ENCODE measurements around the gene KIDINS220.

DNA sequence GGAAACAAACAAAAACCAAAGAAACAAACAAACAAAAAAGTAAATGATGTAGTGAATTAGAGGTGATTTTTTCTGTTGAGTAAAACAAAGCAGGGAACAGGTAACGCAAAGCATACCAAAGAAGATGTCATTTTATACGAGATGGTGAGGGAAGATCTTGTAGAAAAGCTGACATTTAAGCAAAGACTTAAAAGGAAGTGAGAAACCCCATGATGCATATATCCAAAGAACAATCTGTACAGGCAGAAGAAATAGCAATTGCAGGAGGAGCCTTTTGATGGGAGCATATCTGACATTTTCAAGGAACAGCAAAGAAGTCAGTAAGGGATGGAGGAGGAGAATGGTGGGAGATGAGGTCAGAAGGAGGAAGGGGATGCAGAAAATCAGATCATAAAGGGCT, 63.0 kb downstream of the KIDINS220 start:
- TF ChIP-seq, protein P1, sequence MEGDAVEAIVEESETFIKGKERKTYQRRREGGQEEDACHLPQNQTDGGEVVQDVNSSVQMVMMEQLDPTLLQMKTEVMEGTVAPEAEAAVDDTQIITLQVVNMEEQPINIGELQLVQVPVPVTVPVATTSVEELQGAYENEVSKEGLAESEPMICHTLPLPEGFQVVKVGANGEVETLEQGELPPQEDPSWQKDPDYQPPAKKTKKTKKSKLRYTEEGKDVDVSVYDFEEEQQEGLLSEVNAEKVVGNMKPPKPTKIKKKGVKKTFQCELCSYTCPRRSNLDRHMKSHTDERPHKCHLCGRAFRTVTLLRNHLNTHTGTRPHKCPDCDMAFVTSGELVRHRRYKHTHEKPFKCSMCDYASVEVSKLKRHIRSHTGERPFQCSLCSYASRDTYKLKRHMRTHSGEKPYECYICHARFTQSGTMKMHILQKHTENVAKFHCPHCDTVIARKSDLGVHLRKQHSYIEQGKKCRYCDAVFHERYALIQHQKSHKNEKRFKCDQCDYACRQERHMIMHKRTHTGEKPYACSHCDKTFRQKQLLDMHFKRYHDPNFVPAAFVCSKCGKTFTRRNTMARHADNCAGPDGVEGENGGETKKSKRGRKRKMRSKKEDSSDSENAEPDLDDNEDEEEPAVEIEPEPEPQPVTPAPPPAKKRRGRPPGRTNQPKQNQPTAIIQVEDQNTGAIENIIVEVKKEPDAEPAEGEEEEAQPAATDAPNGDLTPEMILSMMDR (conservative IDR thresholded peaks at IDR 0.05 in 1 of 2, IDR thresholded peaks at IDR 0.05 in 1 of 2; ENCODE audit: low read depth in 1 of 2, low read length in 2 of 2) = no peak
- TF ChIP-seq EZH2 (IDR thresholded peaks at IDR 0.05; ENCODE audit: low read length, missing control alignments) = no peak
